ENCODE data around the gene PTPRN2. TPM values are rescaled to one million over a fixed set of nuclear protein-coding genes. Genes with fewer than 3 reads are reported as not detected.
"Not testable (repeated sequence)": the region's sequence is repeated elsewhere in the genome, so short reads cannot be mapped to it uniquely, and the experiment has no call there.

PTPRN2 gene
- polyA plus RNA-seq, 1 experiment, result 0.31 TPM

DNA sequence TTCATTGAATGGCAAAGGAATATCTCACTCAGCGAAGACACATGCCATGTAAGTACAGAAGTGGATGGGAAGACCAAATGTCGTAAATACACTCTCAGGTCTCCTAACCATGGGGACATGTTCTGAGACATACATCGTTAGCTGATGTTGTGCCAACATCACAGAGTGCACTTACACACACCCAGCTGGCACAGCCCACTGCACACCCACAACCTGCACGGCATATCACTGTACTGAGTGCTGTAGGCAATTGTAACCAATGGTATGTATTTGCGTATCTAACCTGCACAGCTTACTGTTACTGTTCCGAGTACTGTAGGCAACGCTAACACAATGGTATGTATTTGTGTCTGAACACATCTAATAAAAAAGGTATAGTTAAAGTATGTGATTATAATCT, 550.4 kb downstream of the PTPRN2 start:
- POLR2A ChIA-PET, result no interaction called here
- TF ChIP-seq, protein P1, sequence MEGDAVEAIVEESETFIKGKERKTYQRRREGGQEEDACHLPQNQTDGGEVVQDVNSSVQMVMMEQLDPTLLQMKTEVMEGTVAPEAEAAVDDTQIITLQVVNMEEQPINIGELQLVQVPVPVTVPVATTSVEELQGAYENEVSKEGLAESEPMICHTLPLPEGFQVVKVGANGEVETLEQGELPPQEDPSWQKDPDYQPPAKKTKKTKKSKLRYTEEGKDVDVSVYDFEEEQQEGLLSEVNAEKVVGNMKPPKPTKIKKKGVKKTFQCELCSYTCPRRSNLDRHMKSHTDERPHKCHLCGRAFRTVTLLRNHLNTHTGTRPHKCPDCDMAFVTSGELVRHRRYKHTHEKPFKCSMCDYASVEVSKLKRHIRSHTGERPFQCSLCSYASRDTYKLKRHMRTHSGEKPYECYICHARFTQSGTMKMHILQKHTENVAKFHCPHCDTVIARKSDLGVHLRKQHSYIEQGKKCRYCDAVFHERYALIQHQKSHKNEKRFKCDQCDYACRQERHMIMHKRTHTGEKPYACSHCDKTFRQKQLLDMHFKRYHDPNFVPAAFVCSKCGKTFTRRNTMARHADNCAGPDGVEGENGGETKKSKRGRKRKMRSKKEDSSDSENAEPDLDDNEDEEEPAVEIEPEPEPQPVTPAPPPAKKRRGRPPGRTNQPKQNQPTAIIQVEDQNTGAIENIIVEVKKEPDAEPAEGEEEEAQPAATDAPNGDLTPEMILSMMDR (IDR thresholded peaks at IDR 0.05; ENCODE audit: insufficient read depth, low read depth, low read length), result no peak
- Histone ChIP-seq H3K36me3 (ENCODE audit: control insufficient read depth, insufficient read depth, low read length) (no peaks in the 10 kb centered on the region), H3K4me3 (ENCODE audit: low read depth, low read length) (no peak overlapping the region), H3K27me3 (ENCODE audit: control insufficient read depth, insufficient read depth, low read length) (no peaks in the 10 kb centered on the region)
- CTCF ChIA-PET, result no interaction called here
- no peak for DNase-seq (ENCODE audit: low read depth)

DNA sequence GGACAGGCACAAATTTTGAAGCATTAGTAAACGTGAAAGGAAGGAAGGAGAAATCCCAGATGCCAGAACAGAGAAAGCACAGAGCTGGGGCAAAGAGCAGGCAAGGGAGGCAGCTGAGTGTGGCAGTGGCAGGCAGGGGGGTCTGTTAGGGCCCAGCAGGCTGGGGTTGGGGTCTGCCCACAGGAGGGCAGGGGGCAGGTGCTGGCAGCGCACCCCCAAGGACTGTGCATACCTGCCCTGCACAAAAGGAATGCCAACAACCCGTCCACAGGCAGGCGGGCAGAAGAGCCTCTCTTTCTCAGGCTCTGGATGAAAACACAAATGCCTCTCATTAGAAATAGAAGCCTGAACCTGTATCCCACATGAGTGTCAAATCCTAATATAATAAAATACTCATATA, 552.3 kb downstream of the PTPRN2 start:
- TF ChIP-seq, protein P1 (IDR thresholded peaks at IDR 0.05; ENCODE audit: insufficient read depth, low read depth, low read length), result no peak
- Histone ChIP-seq H3K36me3 (ENCODE audit: control insufficient read depth, insufficient read depth, low read length) (no peaks in the 10 kb centered on the region), H3K4me3 (ENCODE audit: low read depth, low read length) (no peak overlapping the region), H3K27me3 (ENCODE audit: control insufficient read depth, insufficient read depth, low read length) (no peaks in the 10 kb centered on the region)
- ChIA-PET POLR2A (no interaction called here), CTCF (no interaction called here)
- no peak for DNase-seq (ENCODE audit: low read depth)

DNA sequence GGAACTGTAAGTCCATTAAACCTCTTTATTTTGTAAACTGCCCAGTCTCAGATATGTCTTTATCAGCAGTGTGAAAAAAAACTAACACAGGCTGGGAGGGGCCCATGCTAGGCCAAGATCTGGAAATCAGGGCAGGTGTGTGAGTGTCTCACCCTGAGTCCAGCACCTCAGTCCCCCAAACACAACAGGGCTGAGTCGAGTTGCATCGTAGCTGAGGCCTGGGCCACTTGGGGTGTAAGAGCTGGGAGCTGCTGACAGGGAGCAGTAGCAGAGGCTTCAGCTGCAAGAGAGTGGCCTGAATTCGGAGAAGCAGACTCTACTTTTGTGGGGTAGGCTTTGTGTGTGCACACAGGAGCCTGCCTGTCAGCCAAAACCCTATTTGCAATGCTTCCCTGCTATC, 553.1 kb downstream of the PTPRN2 start:
- CTCF ChIA-PET, result no interaction called here
- no peak for DNase-seq (ENCODE audit: low read depth)
- Histone ChIP-seq H3K27me3 (ENCODE audit: control insufficient read depth, insufficient read depth, low read length) (no peaks in the 10 kb centered on the region), H3K36me3 (ENCODE audit: control insufficient read depth, insufficient read depth, low read length) (no peaks in the 10 kb centered on the region), H3K4me3 (ENCODE audit: low read depth, low read length) (no peak overlapping the region)
- POLR2A ChIA-PET, result no interaction called here
- TF ChIP-seq, protein P1 (IDR thresholded peaks at IDR 0.05; ENCODE audit: insufficient read depth, low read depth, low read length), result no peak

DNA sequence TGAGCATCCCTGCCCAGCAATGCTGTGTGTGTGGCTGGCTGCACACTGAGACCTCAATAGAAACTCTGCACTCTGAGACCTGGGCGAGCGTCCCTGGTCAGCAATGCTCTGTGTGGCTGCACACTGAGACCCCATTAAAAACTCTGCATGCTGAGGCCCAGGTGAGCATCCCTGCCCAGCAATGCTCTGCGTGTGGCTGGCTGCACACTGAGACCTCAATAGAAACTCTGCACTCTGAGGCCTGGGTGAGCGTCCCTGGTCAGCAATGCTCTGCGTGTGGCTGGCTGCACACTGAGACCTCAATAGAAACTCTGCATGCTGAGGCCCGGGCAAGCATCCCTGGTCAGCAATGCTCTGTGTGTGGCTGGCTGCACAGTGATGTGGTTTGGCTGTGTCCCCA, 553.7 kb downstream of the PTPRN2 start:
- POLR2A ChIA-PET; H3K36me3 ChIP-seq (ENCODE audit: control insufficient read depth, insufficient read depth, low read length); H3K4me3 ChIP-seq (ENCODE audit: low read depth, low read length); DNase-seq (ENCODE audit: low read depth); H3K27me3 ChIP-seq (ENCODE audit: control insufficient read depth, insufficient read depth, low read length); CTCF ChIA-PET: not testable (repeated sequence)

DNA sequence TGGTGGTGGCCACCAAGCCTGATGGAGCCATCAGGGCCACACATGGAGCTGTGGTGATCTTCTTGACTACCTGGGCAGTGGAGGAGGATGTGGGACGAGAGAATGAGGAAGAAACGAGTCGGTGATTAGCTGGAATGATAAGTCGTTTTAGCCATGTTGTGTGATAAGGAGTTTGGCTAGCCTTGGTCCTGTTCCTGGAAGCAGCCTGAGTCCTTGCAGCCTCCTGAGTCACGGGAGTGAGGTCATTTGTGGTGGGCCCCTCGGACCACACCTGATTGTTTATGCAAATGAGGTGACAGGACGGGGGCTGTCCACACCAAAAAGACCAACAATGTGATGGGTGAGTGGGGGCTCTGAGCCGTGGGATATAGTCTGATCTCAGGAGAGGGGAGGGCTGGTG, 554.4 kb downstream of the PTPRN2 start:
- POLR2A ChIA-PET, result no interaction called here
- Histone ChIP-seq H3K27me3 (ENCODE audit: control insufficient read depth, insufficient read depth, low read length) (no peaks in the 10 kb centered on the region), H3K36me3 (ENCODE audit: control insufficient read depth, insufficient read depth, low read length) (no peaks in the 10 kb centered on the region), H3K4me3 (ENCODE audit: low read depth, low read length) (no peak overlapping the region)
- CTCF ChIA-PET, result no interaction called here
- DNase-seq (ENCODE audit: low read depth), result no peak
- TF ChIP-seq, protein P1 (IDR thresholded peaks at IDR 0.05; ENCODE audit: insufficient read depth, low read depth, low read length), result no peak

DNA sequence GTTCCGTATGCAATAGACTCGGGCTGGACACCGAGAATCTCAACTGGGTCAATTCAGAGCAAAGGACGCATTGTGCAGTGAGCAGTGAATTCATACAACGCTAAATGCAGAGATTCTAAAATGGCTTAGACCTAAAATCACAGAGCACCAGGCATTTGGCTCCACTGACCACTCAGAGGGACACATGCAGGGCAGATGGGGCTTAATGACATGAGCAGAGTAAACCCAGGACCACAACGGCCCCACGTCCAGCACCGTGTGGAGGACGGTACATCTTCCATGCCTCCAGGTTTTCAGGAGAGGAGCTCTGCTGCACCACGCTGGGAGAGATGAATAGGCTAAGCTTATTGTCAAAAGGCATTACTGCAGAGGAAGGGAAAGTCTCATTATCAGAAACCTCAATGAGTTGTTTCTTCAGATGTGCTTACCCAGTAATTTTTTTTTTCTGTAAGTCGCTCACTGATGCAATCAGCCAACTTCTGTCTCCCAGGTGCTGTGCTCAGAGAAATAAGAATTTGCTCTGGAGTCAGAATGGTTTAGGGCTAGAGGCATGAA, 555.0 kb downstream of the PTPRN2 start:
- Histone ChIP-seq H3K4me3 (ENCODE audit: low read depth, low read length) (no peak overlapping the region), H3K36me3 (ENCODE audit: control insufficient read depth, insufficient read depth, low read length) (no peaks in the 10 kb centered on the region), H3K27me3 (ENCODE audit: control insufficient read depth, insufficient read depth, low read length) (no peaks in the 10 kb centered on the region)
- ChIA-PET POLR2A (no interaction called here), CTCF (no interaction called here)
- DNase-seq (ENCODE audit: low read depth), result no peak
- TF ChIP-seq, protein P1 (IDR thresholded peaks at IDR 0.05; ENCODE audit: insufficient read depth, low read depth, low read length), result no peak

Measured in BJ (cell line).